NCI-H187 treated with DMSO at 0.1 percent for 48 hours (cell line): Measurements from ENCODE around the gene NEURL1.

ENCODE experiments used
- DNase-seq: peaks from one replicate; lab custom pipeline; 2025; lab: John Stamatoyannopoulos, UW

NEURL1 gene, protein sequence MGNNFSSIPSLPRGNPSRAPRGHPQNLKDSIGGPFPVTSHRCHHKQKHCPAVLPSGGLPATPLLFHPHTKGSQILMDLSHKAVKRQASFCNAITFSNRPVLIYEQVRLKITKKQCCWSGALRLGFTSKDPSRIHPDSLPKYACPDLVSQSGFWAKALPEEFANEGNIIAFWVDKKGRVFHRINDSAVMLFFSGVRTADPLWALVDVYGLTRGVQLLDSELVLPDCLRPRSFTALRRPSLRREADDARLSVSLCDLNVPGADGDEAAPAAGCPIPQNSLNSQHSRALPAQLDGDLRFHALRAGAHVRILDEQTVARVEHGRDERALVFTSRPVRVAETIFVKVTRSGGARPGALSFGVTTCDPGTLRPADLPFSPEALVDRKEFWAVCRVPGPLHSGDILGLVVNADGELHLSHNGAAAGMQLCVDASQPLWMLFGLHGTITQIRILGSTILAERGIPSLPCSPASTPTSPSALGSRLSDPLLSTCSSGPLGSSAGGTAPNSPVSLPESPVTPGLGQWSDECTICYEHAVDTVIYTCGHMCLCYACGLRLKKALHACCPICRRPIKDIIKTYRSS

DNA sequence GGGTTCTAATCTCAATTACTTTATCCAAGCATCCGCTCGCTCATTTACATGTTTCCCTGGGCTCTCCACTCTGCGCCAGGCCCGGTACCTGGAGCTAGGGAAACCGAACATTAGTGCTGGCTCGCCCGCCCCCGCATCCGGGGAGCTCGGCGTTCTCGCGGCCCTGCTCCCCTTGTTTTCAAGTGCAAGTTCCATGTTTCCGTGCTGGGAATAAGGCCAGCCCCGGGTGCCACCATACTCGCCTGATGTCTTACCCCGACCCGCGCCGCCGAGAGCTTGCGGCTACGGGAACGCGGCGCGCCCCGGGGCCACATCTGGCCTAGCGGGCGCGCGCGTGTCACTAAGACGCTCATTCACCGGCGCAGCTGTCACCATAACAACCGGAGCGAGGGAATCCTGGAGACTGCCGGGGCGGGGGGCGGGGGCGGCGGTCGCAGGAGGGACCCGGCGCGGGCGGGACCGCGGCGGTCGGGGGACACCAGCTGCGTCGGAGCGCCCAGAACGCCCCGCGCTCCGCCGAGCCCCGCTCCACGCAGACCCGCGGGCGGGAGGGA, at the start of gene NEURL1:
TSS of gene NEURL1 (plus strand) at position 344 of the 554 bp plus-strand sequence. CDS start 683 bp downstream, outside the sequence.
- no peak for DNase-seq

DNA sequence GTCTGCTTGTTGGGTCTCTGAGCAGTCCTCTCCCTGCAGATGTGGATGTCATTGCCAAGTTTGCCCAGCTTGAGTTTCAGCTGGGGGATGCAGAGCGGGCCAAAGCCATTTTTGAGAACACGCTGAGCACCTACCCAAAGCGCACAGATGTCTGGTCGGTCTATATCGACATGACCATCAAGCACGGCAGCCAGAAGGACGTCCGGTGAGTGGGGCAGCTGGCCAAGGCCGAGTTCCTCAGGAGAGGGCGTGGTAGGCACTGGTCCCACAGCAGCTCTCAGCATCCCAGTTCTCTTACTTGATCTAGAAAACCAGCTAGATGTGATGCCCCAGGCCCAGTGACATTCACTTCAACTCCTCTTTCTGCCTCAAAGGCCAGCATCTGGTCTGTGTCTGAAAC, 49.0 kb upstream of the NEURL1 start:
- DNase-seq: no peak

DNA sequence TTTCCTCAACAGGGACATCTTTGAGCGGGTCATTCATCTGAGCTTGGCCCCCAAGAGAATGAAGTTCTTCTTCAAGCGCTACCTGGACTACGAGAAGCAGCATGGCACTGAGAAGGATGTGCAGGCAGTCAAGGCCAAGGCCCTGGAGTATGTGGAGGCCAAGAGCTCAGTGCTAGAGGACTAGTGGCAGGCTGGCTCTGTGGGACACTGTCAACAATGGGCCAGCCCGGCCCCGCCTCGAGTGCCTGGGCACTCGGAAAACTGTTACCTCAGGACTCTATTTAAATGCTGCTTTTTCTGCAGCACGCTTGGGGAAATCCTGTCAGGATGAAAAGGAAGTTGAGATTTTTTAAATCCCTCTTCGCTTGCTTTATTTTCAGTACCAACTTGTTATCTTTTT, 48.1 kb upstream of the NEURL1 start:
- DNase-seq: no peak

DNA sequence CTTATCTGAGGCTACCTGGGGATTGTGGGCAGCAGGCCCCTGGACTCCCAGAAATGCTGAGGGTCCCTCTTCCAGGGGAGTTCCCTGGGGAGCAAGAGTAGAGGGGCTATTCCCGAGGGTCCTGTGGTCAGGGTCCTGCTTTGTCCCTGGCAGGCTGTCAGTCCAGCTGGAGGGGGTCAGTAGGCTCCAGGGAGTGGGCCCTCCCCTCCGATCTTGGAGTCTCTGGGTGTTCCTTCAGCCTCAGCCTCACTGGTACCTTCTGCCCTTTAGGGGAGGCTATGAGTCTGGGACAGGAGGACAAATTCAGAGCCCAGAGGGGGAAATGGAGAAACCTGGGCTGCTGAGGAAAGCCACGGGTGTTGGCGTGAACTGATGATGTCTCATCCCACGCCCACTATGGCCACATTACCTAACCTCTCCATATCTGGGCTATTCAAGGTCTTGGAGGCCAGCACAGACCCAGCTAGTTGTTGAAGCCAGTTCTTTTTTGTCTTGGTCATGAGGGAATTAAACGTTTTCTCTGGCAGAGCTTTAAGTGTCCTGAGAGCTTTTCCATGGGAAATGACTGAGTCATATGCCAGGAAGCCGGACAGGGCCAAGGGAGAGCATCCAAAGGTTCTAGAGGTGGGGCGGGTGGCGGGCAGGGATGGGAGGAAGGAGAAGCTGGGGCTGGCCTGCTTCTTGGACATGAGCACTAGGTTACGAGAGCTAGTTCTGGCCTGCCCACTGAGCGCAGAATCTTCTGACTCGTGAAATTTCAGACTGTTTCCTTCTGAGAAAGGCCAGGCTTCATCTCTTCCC, 47.5 kb upstream of the NEURL1 start:
- DNase-seq: no peak

DNA sequence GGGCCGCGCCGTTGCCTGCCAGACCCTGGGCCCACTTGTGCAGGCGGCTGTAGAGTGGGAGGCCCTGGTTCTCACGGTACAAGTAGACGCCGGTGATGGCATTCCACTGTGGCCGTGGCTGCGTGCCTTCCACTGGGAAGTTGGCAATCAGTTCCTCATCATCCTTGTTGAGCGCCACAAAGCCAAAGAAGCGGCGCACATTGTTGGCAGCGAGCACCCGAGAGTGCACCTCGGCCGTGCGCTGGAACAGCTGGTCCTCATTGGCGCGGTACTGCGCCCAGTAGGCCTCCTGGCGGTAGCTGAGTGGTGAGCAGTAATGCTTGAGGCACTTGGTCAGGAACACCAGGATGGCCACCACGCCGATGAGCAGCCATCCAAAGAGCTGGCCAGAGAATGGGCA, 46.3 kb upstream of the NEURL1 start:
- DNase-seq: no peak

DNA sequence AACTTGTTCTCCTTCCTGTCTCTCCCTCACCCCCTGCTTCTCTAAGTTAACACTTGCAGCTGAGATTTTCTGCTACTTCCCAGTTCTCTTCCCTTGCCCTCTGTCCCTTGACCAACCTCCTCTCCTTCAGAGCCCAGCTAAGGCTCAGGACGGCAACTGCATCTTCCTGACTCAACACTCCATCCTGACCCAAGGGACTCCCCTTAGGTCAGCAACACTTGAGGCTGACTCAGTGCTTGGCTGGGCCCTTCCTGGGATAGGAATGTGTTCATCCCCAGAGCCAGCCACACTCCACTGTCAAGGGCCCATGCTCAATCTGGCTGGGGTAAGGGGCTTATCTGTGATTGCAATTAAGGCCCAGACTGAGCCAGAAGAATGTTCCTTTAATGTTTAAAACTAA, 44.8 kb upstream of the NEURL1 start:
- DNase-seq: no peak

DNA sequence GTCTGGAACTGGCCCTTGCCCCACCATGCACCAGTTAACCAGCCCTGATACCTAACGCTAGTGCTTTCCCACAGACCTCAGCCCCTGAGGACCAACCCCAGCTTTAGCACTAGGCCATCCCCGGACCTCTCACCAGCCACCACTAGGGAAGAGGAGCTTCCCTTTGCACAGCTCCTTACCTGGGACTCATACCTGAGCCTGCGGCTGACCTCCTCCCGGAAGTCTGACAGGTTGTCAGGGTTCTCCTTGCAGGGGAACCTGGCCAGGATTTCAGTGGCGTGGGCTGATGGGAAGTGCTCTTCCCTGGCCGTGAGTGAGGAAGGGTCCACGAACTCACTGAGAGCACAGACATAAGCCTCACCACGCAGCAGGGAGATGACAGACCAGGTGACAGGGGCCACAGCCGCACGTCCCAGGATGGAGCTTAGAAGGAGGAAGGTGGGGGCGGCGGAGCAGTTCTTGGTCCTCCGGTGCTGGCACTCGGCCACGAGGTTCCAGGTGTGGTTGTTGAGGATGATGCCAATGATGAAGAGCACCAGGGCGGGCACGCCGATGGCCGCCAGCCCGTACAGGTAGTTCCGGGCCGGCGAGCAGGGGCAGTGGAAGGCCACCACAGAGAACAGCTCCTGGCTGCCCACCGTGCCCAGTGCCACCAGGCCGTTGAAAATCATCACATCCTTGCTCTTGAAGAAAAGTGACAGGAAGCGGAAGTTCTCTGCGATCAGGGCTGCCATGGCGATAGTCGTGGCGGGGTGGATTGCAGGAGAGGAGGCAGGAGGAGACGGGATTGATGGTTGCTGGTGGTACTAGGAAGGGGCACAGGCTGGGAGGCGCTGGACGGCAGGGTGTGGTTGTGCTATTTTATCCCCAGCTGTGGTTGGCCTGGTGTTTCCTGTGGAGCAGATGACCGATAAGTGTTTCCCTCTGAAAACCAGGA, 44.0 kb upstream of the NEURL1 start:
- DNase-seq: no peak

DNA sequence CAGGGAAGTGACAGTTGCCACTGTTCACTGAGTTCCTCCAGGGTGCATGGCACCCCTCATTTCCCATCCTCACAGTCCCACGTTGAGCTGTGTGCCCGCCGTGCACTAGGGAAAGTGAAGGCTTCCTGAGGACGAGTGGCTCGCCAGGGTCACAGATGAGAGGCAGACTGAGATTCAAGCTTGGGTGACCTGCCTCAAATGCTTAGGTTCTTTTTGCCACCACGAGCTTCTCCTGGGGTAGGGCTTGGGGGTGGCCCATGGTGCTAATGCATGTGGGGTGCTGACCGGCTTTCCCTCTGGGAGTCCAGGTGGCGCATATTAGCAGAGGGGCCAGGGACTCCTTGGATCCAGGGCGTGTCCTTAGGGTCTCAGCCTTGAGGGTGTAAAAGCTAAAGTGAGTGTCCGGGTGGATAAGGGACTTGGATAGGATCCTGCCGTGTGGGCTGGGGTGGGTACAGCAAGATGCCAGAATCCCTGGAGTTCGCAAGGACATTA, 43.3 kb upstream of the NEURL1 start:
- no peak for DNase-seq

DNA sequence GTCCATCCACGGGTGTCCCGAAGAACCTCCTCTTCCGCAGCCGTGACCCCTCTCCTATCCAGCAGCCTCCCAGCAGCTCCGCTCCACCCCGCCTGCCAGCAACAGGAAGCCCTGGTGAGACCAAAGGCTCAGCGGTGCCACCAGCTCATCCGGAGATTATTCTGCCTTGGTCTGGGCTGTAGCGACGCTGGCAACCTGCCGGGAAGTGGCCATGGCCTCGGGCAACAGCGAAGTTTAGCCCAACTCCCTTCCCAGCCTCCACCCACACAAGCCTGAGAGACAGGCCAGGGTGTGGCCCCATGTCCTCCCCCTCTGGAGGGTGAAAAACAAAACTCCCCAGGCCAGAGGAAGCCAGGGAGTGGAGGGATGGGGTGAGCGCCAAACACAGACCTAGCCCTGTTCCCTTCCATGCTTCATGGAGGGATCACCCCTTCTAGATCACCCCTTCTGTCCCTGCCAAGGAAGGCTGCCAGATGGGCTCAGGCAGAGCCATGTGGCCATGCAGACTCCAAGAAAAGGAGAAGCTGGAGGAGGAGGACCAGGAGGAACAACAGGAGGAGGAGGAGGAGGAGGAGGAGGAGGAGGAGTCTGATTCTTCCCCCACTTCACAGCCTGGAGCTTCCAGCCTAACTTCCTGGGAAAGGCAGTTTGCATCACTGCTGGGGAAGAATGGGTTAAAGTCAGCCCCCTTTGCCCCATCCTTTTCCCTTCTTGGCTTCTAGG, 42.3 kb upstream of the NEURL1 start:
- no peak for DNase-seq

DNA sequence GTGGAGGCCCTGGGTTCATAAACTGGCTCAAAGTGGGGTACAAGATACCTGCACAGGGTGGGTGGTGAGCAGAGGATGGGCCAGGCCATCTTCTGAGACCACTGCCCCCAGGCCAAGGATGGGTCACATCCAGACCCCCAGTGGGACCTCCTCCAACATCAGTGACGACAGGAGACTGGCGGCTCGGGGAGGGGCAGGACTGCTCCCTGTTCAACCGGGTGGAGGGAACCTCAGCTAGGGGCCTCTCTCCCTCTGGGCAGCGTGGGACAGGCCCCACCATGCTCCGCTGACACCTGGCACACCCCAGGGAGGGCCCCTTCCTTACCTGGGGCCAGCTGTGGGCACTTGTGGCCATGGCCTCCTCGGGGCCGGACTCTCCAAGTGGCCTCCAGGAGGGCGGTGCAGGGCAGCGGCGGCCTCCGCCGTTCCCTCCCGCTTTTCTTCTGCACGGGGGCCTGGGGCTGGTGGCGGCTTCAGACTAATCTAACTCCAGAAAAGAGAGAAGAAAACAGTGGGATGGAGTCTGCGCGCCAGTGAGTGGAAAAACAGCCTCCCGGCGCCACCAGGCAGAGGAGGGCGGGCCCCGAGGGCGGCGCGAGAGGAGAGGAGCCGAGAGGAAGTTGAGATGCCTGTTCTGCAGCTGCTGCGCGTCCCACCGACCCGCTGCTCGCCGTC, 41.5 kb upstream of the NEURL1 start, which contains the start of gene CALHM2:
TSS of gene CALHM2 (minus strand) at position 540 of the 675 bp plus-strand sequence. CDS start 2,429 bp downstream, outside the sequence.
- no peak for DNase-seq

DNA sequence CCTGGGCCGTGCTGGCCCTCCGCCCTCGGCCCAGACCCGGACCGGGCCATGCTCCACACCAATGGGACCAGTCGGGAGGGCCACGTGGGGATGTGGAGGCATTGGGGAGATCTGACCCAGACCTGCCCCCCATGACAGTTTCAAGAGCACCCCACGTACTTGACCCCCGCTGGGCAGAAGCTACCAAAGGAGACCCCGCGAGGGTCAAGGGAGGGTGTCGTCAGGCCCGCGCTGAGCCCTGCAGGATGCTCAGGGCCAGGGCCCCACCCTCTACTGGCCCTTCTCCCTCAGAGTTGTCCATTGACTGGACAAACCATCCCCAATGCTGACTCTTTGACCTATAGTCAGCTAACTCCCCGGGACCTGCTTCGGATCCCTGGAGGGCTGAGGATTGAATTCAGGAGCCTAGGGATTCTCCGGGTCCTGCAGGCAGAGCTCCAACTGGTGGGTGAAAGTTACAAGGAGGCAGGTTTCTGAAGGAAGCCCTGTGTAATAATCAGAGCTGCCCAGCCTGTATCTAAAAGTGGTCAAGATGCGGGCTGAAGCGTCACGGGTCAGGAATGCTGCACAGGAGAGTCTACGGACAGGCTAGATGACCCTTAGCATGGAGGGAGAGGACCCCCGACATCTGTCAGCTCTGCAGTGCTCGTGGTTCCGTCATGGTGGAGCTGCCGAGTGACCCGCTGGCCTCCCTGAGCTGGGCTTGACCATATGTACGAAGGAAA, 40.8 kb upstream of the NEURL1 start:
- no peak for DNase-seq

DNA sequence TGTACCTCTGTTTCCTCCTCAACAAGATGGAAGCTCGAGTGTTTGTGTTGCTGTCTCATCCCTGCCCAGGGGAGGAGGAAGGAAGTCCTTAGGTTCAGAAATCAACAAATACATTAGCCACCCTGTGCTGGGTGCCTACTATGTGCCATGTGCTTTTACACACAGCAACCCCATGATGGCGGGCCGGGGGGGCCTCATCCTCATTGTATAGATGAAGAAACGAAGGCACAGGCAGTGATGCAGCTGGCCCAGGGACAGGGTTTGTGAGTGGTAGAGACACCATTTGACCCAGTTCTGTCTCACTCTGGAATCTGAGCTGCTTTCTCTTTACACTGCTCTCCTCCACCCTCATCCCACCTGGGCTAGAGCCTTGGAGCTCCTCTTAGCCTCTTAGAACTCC, 39.5 kb upstream of the NEURL1 start:
- DNase-seq: no peak

DNA sequence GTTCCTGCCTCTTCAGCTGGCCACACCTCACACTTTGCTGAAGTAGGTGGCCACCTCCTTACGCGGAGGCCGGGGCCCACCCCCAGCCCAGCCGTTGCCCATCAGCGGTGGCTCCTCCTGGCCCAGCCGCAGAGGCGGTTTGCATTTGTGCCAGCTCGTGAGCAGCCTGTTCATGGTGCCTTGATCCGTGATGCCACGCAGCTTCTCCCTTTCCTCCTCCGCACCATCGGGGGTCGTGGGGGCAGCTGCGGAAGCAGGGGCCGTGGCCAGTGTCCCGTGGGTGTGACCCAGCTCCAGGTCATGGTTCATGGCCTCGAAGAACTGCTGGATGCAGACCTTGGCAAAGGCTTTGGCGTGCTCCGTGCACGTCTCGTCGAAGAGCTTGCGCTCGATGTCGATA, 38.3 kb upstream of the NEURL1 start:
- DNase-seq: no peak

DNA sequence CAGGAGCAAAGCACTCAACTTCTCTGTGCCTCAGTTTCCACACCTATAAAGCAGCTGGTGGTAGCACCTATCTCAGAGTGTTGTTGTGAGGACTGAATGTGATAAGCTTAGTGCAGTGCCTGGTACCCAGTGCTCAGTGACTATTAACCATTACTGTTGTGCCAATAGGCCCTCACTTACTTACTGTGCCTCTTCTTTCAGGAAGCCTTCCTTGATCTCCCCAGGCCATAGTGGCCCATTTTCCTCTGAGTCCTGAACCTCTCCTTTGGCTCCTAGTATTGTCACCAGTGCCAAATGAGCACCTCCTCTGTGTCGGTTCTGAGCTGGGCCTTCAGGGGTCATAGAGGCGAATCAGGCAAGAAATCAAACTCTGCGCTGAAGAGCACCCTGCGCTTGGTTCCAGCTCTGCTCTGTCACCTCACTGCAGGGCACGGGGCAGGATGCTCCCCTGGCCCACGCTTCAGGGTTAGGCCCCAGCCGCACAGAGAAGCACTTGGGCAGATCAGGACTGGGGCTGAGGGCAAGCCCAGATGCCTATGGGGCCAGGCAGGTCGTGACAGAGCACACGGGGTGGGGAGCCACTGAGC, 37.3 kb upstream of the NEURL1 start:
- DNase-seq: no peak

DNA sequence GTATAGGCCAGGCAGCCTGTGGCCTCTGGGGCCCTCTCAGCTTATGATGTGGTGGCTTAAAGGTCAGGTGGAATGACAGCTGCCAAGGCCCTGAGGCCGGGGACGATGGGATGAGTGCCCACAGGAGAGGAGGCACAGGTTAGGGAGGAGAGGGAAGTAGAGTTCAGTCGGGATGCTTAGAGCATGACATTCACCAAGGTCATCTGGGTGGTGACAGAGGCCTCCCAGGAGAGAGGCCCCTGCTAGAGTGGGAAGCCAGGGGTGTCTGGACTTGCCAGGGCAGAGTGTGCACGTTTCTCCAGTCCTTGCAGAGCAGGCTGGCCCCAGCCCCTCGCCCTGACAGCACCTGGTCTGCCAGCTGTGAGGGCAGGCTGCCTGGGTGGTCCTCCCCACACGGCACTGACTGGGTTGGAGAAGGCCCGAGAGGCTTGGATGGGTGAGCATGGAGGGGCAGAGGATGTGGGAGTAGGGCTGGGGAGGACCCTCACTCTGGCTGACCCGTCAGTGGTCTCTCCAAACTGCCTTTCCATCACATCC, 36.3 kb upstream of the NEURL1 start:
- DNase-seq: no peak

DNA sequence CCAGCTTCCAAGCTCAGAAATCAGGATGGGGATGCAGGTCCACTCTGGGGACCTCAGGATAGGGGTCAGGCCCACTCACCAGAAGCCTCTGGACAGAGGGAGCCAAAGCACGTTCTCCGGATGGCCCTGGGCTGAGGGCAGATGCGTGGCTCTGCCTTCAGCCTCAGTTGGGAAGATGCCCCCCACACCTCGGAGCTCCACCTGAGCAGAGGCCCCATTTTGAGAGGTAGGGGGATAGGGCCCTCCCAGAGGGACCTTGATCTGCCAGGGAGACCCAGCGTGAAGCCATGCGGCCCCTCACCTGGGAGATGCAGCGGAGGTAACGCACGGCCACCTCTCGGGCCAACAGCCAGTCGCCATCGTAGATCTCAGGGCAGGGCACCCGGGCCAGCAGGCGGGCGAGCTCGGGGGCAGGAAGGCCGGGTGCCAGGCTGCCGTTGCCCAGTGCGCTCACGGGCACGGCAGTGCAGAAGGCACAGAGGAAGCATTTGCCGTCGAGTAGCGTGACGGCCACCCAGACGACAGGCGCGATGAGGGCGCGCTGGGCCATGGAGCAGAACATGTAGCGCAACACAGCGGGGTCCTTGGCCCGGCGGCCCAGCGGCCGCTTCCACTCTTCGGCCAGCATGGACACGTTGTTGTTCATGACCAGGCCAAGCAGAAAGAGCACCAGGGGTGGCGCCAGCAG, 35.5 kb upstream of the NEURL1 start:
- no peak for DNase-seq

DNA sequence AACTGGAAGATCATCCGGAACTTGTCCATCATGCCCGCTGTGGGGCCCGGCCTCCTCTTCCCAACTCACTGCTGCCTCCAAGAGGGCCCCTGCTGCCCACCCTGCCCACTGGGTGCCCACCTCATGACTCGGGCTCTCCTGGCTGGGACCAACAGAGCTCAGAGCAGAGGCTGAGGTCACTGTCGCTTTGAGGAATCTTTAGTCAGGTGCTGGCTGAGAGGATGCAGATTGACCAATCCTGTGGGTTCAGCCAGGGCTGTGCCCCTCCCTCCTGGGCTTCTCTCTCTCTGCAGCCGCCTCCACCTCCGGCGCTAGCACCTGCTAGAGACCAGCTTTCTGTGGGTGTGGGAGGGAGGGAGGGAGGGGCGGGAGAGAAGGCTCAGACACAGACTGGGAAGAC, 34.8 kb upstream of the NEURL1 start, which contains the start of gene CALHM1:
TSS of gene CALHM1 (minus strand) at position 181 of the 400 bp plus-strand sequence. CDS start at position 32, 149 bp downstream.
- DNase-seq: no peak

DNA sequence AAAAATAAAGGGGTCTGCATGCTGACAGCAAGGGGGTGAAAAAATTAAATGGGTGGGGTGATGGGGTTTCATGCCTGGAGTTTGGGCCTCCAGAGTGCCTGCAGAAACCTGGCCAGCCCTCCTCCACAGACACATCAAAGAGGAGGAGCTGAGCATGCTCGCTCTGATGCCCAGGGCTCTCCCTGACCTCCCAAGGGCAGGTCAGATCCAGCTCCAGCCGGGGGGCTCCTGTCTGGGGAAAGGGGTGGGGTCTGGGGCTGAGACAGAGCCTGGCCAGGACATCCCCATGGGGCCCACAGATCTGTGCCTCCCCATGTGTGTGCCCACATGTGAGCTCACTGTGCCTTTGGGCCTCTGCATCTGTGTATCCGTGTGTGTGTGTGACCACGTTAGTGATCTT, 33.9 kb upstream of the NEURL1 start:
- DNase-seq: no peak
